ENCODE measurements around the gene ABCA2. TPM values are rescaled to one million over a fixed set of nuclear protein-coding genes. Genes with fewer than 3 reads are reported as not detected.

ABCA2 gene
- total and polyA plus RNA-seq, 2 donors from 2014 or later: 39.2 to 72.1 TPM

DNA sequence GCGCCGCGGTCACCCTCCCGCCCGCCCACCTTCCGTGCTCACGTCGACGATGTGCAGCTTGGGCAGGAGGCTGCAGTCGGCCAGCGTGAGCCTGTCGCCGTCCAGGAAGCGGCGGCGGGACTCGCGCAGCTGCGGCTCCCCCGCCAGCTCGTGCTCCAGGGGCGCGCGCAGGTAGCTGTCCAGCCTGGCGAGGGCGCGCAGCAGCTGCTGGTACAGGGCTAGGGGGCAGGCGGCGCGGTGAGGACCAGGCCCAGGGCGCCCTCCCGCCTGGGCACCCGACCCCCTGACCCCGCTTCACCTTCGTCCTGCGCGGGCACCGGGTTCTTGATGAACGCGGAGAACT is 33.2 kb downstream of the ABCA2 start:
- TF ChIP-seq, protein P1, sequence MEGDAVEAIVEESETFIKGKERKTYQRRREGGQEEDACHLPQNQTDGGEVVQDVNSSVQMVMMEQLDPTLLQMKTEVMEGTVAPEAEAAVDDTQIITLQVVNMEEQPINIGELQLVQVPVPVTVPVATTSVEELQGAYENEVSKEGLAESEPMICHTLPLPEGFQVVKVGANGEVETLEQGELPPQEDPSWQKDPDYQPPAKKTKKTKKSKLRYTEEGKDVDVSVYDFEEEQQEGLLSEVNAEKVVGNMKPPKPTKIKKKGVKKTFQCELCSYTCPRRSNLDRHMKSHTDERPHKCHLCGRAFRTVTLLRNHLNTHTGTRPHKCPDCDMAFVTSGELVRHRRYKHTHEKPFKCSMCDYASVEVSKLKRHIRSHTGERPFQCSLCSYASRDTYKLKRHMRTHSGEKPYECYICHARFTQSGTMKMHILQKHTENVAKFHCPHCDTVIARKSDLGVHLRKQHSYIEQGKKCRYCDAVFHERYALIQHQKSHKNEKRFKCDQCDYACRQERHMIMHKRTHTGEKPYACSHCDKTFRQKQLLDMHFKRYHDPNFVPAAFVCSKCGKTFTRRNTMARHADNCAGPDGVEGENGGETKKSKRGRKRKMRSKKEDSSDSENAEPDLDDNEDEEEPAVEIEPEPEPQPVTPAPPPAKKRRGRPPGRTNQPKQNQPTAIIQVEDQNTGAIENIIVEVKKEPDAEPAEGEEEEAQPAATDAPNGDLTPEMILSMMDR (IDR thresholded peaks at IDR 0.05; ENCODE audit: borderline replicate concordance, extremely low read depth, insufficient read depth): no peak
- no peak overlapping the region for H3K27ac ChIP-seq (ENCODE audit: low read depth in 2 of 2, low read length in 2 of 2)
- DNase-seq: peak in 4 of 5 donors; percentile 32 to 73 (median 59)
- H3K4me3 ChIP-seq (ENCODE audit: low read length in 3 of 3): no peak overlapping the region
- H3K27me3 ChIP-seq (ENCODE audit: control insufficient read depth, insufficient read depth, low read length): no peaks in the 10 kb centered on the region
- intact Hi-C loops (cut with DNase I): no loop called here
- peaks cover 0 to 20% (median 10%) of the 10 kb centered on the region in 3 donors for H3K4me1 ChIP-seq (ENCODE audit: control insufficient read depth in 2 of 3, insufficient read depth in 2 of 3, low read depth in 1 of 3, low read length in 3 of 3)
- peaks cover 0 to 5% (median 0%) of the 10 kb centered on the region in 3 donors for H3K36me3 ChIP-seq (ENCODE audit: control insufficient read depth in 2 of 3, insufficient read depth in 3 of 3, low read length in 3 of 3)
- no peak for FAIRE-seq
- H3K9me3 ChIP-seq (ENCODE audit: control insufficient read depth in 2 of 3, insufficient read depth in 1 of 3, low read length in 3 of 3): no peaks in the 10 kb centered on the region
- no peak overlapping the region for H3K9ac ChIP-seq (ENCODE audit: low read length in 3 of 3)

- intact Hi-C loops (cut with DNase I): no loop called here
- FAIRE-seq: no peak
- peaks cover 0 to 20% (median 10%) of the 10 kb centered on the region in 3 donors for H3K4me1 ChIP-seq (ENCODE audit: control insufficient read depth in 2 of 3, insufficient read depth in 2 of 3, low read depth in 1 of 3, low read length in 3 of 3)
- H3K9ac ChIP-seq (ENCODE audit: low read length in 3 of 3): no peak overlapping the region
- no peak for DNase-seq
- H3K36me3 ChIP-seq (ENCODE audit: control insufficient read depth in 2 of 3, insufficient read depth in 3 of 3, low read length in 3 of 3): peaks cover 0 to 5% (median 0%) of the 10 kb centered on the region in 3 donors
- H3K4me3 ChIP-seq (ENCODE audit: low read length in 3 of 3): no peak overlapping the region
- TF ChIP-seq, protein P1 (IDR thresholded peaks at IDR 0.05; ENCODE audit: borderline replicate concordance, extremely low read depth, insufficient read depth): no peak
- no peak overlapping the region for H3K27ac ChIP-seq (ENCODE audit: low read depth in 2 of 2, low read length in 2 of 2)
- no peaks in the 10 kb centered on the region for H3K9me3 ChIP-seq (ENCODE audit: control insufficient read depth in 2 of 3, insufficient read depth in 1 of 3, low read length in 3 of 3)
- no peaks in the 10 kb centered on the region for H3K27me3 ChIP-seq (ENCODE audit: control insufficient read depth, insufficient read depth, low read length)
Measured at GRCh38 chr9:136994180-136994887, 33.7 kb downstream of the ABCA2 start.

GRCh38 chr9:136992819-136993369 is 35.1 kb downstream of the ABCA2 start:
- TF ChIP-seq, protein P1 (IDR thresholded peaks at IDR 0.05; ENCODE audit: borderline replicate concordance, extremely low read depth, insufficient read depth): no peak
- Histone ChIP-seq H3K4me3 (ENCODE audit: low read length in 3 of 3) (peak overlapping the region; percentile 51 to 77 (median 77)), H3K4me1 (ENCODE audit: control insufficient read depth in 2 of 3, insufficient read depth in 2 of 3, low read depth in 1 of 3, low read length in 3 of 3) (peaks cover 0 to 20% (median 10%) of the 10 kb centered on the region in 3 donors), H3K9me3 (ENCODE audit: control insufficient read depth in 2 of 3, insufficient read depth in 1 of 3, low read length in 3 of 3) (no peaks in the 10 kb centered on the region), H3K27ac (ENCODE audit: low read depth in 2 of 2, low read length in 2 of 2) (peak overlapping the region in 1 of 2 donors; percentile 4), H3K27me3 (ENCODE audit: control insufficient read depth, insufficient read depth, low read length) (no peaks in the 10 kb centered on the region), H3K36me3 (ENCODE audit: control insufficient read depth in 2 of 3, insufficient read depth in 3 of 3, low read length in 3 of 3) (peaks cover 0 to 5% (median 0%) of the 10 kb centered on the region in 3 donors), H3K9ac (ENCODE audit: low read length in 3 of 3) (peak overlapping the region; percentile 18 to 73 (median 65))
- intact Hi-C loops (cut with DNase I): no loop called here
- DNase-seq (no peak), FAIRE-seq (no peak)

Data from kidney (tissue), 14 donors.